ENCODE measurements around the gene ST6GALNAC3.

Gene ST6GALNAC3

DNA sequence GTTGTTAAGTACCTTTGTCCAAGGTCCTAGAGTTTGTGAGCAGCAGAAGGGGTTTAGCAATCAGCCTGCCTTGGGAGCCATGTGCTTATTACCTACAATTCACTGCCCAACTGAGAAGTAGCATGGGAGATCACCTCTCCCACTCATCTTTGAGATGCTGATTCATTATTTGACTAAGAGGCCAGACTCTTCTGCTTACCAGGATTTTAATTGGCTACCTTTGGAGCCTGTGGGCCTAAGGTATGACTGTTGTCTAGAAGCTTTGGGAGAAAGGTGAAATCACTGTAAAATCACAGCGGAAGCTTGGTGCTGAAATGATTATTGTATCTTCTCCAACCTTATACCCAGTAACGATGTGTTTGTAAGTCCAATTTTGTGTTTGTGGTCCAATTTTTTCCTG is 213.4 kb downstream of the ST6GALNAC3 start:
- DNase-seq (ENCODE audit: low read depth) = no peak

- no peak for DNase-seq (ENCODE audit: low read depth)
Observed at GRCh38 chr1:76288758-76289483, 214.4 kb downstream of the ST6GALNAC3 start.

DNA sequence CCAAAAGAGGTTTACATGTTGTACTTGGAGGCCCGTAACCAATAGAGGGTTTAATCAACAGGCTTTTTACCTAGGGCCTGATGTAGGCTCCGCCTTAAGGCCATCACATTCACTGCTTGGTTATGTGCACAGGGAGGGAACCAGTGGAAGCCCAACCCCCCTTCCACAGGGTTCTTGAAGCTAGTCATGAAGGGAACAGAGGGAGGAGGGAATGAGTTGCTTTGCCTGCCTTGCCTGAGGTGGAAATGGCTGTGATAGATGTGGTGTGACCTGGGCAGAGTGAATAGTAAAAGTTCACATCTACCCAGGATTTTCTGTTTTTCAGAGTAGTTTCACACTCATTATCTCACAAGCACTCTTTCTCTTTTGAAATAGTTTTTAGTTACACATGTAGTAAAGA is 215.1 kb downstream of the ST6GALNAC3 start:
- DNase-seq (ENCODE audit: low read depth) = no peak

- no peak for DNase-seq (ENCODE audit: low read depth)
Observed at GRCh38 chr1:76290271-76290670, 215.7 kb downstream of the ST6GALNAC3 start.

- no peak for DNase-seq (ENCODE audit: low read depth)
Observed at GRCh38 chr1:76291191-76291590, 216.6 kb downstream of the ST6GALNAC3 start.

DNA sequence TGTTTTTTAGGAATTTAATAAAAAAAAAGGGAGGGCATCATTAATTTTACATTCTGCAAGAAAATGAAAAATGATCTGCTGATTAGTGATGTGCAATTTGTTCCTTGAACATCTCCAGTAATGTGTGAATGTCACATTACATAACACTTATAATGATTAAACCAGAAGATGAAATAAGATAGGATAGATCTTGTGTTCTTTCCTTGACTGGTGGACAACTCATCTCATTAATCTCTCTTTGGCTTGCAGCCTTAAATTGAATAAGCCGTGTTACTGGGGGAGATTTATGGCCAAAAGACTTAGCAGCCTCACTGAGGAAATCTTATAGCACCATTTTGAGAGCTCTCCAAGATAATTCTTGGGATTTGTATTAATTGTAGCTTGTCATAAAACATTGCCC is 217.2 kb downstream of the ST6GALNAC3 start:
- DNase-seq (ENCODE audit: low read depth) = no peak

- no peak for DNase-seq (ENCODE audit: low read depth)
Observed at GRCh38 chr1:76292418-76293184, 218.1 kb downstream of the ST6GALNAC3 start.

DNA sequence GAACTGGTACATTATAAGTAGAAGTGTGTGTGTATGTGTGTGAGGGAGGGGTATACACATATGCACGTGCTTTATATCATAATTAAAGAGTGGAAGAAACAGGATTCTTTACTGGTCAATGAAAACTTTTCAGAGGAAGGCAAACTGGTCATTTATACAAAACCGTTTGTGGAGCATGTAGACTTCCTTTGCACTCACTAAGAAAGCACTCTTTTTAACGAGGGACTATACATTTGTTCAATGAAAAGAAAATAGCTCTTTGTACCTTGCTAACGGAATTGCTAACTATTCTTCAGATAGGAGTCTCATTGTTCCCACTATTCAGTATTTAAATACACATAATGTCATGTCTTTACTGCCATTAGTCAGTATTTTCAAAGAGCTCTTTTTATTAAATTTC is 219.3 kb downstream of the ST6GALNAC3 start:
- no peak for DNase-seq (ENCODE audit: low read depth)

DNA sequence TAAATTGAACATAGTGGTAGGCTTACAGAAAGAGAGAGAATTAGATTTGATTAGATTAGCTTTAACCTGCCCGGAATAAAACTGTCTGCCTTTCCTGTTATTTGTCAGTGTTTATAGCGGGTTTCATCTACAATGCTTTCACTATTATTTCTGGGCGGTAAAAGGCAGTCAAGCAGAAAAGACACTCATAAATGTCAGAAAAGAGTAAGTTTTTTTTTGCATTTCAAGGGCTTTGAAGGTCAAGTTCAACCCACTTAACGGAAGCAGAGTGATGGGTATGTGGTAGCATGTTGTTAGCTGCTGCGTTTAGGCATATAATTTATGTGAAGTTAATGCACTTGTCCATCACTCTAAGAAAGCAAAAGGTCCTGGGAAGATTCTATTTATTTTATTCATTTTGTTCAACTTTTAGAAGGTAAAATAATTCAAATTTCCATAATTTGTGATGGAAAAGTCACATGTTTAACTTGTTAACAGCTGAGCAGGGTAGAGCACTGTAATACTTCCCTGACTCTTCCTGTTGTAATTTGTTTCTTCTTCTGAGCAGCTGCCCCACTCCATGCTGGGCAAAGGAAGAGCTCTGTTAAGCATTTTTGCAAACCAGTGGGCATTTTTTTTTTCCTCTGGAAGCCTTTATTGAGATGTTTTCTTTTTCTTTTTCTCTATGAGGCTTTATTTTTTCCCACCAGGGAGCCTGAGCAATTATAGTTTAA is 220.1 kb downstream of the ST6GALNAC3 start:
- no peak for DNase-seq (ENCODE audit: low read depth)

DNA sequence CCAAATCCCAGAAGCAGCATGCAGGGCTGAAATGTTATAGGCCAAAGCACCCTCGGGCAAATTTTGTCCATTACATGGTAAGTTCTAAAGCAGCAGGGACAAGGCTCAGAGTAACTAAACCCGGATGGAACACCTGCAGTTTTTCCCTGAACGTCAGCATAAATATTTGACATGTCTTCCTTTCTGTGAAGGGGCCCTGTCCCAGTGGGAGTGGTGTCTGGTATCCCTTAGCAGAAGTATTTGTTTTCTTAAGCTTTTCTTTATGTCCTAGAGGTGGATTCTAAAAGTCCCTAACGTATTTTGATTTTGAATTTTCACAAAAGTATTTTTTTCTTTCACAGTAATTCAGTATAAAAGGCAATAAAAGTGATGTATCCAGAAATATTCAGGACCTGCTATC is 223.9 kb downstream of the ST6GALNAC3 start:
- no peak for DNase-seq (ENCODE audit: low read depth)

DNA sequence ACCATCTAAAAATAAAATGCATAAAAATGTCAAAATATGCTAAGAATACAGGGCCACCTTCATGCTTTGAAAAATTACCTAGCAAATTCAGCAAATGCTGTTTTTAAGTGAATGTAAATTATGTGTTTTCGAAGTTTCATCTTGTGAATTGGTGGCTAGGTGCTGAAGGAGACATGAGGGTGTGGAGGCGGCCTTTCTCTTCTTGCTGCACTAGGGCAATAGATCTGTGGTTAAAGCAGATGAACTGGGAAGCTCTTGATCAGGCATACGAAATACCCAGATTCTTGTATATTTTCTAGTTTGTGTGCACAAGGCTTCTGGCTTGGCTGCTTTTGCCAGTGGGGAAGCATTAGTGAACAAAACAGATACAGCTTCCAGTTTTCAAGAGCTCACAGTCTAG is 224.5 kb downstream of the ST6GALNAC3 start:
- no peak for DNase-seq (ENCODE audit: low read depth)

DNA sequence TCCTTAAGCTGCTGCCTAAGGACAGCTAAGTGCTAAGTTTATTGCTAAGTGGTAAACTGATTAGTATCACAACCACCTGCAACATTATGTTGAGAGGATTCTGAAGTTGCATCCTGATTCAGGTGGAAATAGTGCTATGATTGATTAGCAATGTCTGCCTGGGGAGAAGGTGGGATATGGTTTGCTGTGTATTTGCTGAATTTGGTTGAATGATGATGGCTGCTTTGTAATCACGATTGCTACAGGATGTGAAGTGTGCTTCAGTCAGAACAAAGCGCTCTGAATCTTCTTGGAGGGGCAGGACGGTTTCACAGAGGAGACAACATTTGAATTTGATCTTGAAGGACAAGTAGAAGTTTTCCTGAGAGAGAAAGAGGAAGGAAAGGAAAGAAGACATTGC is 226.0 kb downstream of the ST6GALNAC3 start:
- no peak for DNase-seq (ENCODE audit: low read depth)

DNA sequence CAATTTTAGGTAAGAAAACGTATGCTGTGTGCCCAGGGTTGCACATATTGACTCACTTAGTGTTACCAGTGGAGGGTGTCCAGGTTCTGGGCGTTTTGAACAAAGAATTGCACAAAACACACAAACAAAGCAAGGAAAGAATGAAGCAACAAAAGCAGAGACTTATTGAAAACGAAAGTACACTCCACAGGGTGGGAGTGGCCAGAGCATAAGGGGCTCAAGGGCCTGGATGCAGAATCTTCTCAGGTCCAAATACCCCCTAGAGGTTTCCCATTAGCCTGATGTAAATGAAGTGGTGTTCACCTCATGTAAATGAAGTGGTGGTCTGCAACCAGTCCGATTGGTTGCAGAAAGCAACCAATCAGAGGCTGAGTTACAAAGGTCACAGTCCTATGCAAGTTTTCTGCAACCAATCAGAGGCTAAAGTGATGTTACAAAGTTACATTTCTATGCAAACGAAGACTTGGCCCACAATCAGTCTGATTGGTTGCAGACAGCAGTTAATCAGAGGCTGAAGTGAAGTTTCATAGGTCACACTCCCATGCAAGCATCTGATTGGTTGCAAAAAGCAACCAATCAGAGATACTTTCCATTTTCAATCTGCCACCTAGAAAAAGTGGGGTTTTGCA is 228.3 kb downstream of the ST6GALNAC3 start:
- DNase-seq (ENCODE audit: low read depth) = no peak

DNA sequence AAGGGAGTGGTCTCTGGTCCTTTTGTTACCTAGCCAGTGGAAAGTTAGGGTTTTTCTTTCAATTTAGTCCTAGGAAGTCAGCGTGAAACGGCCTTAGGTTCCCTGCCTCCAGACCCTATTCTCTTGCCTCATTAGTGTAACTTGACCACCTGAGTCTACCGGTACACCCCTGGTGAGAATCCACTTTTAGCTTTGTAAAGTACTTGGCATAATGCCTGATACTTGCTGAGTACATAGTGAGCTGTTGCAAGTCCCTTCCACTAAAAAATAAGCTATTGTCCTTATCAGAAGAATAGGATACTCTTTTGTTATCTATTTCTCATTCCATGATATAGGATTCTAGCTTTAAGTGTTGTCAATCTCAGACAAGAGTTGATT is 228.8 kb downstream of the ST6GALNAC3 start:
- no peak for DNase-seq (ENCODE audit: low read depth)

DNA sequence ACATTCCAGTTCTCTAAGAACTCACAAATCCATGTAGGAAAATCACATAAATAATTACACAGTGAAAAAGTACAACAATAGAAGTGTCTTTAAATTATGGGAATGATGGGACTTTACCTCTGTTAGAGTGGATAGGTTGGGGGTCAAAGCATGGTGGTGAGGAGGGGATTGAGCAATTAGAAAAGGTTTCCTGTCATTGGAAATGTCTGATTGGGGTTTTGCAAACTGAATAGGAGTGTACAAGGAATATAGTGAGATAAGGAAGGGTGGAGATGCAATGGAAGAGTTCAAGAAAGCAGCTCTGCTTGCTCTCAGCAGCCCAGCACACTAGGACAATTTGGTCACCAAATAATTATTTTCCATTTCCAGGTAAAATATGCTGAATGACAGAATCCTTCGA is 238.8 kb downstream of the ST6GALNAC3 start:
- DNase-seq (ENCODE audit: low read depth) = no peak

DNA sequence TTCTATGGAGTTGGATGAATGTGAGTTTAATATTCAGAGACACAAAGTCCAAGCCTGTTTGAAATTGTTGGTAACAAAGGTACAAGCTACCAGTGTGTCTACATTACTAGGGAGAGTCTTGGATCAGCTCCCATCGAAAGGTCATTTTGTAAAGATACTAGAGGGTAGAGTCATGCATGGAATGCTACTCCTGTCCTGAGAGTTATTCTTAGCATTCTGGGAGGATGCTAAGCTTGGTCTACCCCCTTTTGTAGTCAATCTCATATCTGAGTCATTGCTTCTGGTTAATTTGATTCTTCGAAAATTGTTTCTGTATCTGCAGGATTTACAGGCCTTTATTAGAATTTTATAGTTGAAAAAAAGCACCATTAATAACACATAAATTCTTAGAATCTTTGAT is 240.2 kb downstream of the ST6GALNAC3 start:
- DNase-seq (ENCODE audit: low read depth) = no peak

GRCh38 chr1:76317299-76317900 is 242.9 kb downstream of the ST6GALNAC3 start:
- DNase-seq (ENCODE audit: low read depth) = no peak

DNA sequence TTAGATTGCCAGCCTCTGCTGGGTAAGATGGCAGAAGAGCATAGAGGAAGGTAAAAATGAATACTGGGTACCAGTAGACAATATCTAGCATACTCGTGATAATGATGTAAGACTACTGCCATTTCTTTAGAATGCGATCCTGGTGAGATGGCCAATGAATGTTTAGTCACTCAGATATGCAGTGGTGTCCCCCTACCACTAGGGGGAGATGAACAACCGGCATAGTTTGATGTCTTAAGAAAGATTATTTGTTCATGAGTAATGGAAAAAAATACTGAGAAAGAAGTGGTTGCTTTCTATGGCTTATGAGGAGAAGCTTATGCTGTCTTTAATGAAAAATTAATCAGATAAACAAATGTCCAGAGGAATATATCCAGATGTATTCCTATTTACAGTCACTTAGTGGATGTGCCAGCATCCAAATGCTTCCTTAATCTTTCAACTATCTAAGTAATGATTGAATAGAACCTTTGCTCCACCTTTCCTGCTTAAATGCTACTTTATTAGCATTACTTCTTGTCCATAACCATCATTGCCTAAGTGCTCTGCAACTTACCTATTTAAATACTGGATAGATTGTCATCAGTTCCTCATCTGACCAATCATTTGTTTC is 256.6 kb downstream of the ST6GALNAC3 start:
- DNase-seq (ENCODE audit: low read depth) = no peak

DNA sequence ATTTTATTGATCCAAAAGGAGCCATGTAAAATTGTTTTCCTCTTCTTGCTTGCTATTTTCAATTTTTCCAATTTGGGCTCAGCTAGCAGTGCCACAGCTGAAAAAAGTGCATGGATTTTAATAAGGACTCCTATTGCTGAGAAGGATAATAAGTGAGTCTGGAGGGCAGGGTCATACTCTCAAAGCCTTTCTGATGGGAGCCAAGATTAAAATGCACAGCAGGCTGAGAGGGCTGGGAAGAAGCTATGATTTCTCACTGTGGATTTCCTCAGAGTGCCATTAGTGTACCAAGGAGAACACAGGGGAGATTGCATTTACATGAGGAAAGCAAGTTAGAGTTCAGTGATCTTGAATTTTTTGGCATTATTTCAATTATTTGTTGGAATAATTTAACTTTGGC is 261.3 kb downstream of the ST6GALNAC3 start:
- DNase-seq (ENCODE audit: low read depth) = no peak

- no peak for DNase-seq (ENCODE audit: low read depth)
Observed at GRCh38 chr1:76336931-76337371, 262.4 kb downstream of the ST6GALNAC3 start.

DNA sequence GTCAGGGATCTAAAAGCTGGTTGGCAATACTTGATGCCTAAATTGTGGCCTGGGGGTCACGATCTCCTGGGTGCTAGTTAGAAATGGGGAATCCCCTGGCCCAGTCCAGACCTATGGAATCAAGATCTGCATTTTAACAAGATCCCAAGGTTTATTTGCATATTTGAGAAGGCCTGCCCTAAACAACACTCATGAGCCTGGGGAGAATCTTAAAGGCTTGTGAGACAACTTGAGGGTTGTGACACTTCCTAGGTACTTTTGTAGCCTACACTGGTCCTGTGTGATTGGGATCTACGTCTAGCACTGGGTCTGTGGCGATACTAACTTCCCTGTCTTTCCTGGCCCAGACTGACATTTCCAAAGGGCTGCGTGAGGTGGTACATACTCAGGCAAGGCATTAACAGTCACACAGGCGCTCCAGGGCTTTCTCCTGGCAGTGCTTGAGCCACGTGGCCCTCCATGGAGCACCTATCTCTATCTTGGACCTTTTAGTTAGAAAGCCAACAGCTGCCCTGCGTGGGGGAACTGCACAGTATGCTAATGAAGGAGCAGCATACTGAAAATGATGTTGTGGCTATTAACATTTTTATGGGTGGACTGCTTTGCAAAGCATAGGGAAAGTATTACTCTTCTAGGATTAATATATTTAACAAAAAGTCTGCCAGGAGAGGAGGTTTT is 263.1 kb downstream of the ST6GALNAC3 start:
- DNase-seq (ENCODE audit: low read depth) = no peak
